Stimulated activated CD4-positive, alpha-beta T cell treated with anti-CD3 and anti-CD28 coated beads, Interleukin-4, amount 100 ng/mL, for 48 hours (primary cell): ENCODE data around the gene ZNHIT3.
A peak's percentile ranks its signal among the peaks of the same experiment; 100 is the strongest.

Source experiments
- DNase-seq, 2 donors: peaks; one replicate each; pipeline ENCODE4 v3.0.0-alpha.2; 2020; ENCODE audit warnings: low read depth in 2 of 2

Gene ZNHIT3

GRCh38 chr17:36511216-36511615 lies 24.7 kb downstream of the ZNHIT3 start:
- no peak for DNase-seq

GRCh38 chr17:36512641-36513040 lies 26.2 kb downstream of the ZNHIT3 start:
- no peak for DNase-seq

- no peak for DNase-seq
These were observed 28.4 kb downstream of the ZNHIT3 start for GRCh38 chr17:36514856-36515255.

- no peak for DNase-seq
These were observed 29.4 kb downstream of the ZNHIT3 start for GRCh38 chr17:36515837-36516236.

GRCh38 chr17:36523113-36523512 lies 36.6 kb downstream of the ZNHIT3 start:
- no peak for DNase-seq

- no peak for DNase-seq
These were observed 38.0 kb downstream of the ZNHIT3 start for GRCh38 chr17:36524428-36524876.

GRCh38 chr17:36525113-36525512 lies 38.6 kb downstream of the ZNHIT3 start:
- DNase-seq = no peak

GRCh38 chr17:36525888-36526287 lies 39.4 kb downstream of the ZNHIT3 start:
- DNase-seq = no peak

- DNase-seq = no peak
These were observed 41.3 kb downstream of the ZNHIT3 start for GRCh38 chr17:36527621-36528250.

- no peak for DNase-seq
These were observed 42.6 kb downstream of the ZNHIT3 start for GRCh38 chr17:36529121-36529520.

GRCh38 chr17:36532435-36532975 lies 46.0 kb downstream of the ZNHIT3 start:
- DNase-seq = no peak

- peak; percentile 38 to 46 for DNase-seq
These were observed 47.7 kb downstream of the ZNHIT3 start for GRCh38 chr17:36533935-36534839.

GRCh38 chr17:36534840-36535668 lies 48.6 kb downstream of the ZNHIT3 start, which contains the start of the genes MYO19 and PIGW:
TSS of gene MYO19 (minus strand) at chr17:36534868. CDS start at chr17:36532538, 2,330 bp downstream.
TSS of gene PIGW (plus strand) at chr17:36534987. CDS start at chr17:36537102, 2,115 bp downstream.
- peak; percentile 82 to 88 for DNase-seq

GRCh38 chr17:36535669-36536081 lies 49.2 kb downstream of the ZNHIT3 start:
- DNase-seq = no peak

- no peak for DNase-seq
These were observed 54.2 kb downstream of the ZNHIT3 start for GRCh38 chr17:36540696-36541095.

- no peak for DNase-seq
These were observed 56.3 kb downstream of the ZNHIT3 start for GRCh38 chr17:36542755-36543154.

- DNase-seq = peak in 1 of 2 donors; percentile 16
These were observed 57.5 kb downstream of the ZNHIT3 start for GRCh38 chr17:36544044-36544306.

- peak; percentile 86 to 95 for DNase-seq
These were observed 58.0 kb downstream of the ZNHIT3 start, which contains the start of gene GGNBP2 for GRCh38 chr17:36544307-36545076. TSS of gene GGNBP2 (plus strand) at chr17:36544919. CDS start at chr17:36545725, 806 bp downstream.

- no peak for DNase-seq
These were observed 58.6 kb downstream of the ZNHIT3 start for GRCh38 chr17:36545077-36545464.
